ENCODE data around the gene S100Z. TPM values are rescaled to one million over a fixed set of nuclear protein-coding genes. Genes with fewer than 3 reads are reported as not detected.
A peak's percentile ranks its signal among the peaks of the same experiment; 100 is the strongest.

S100Z gene
- total and polyA plus RNA-seq, 2 of the 8 experiments (the other 6 are each of a cell fraction or from before 2014, with no cell fraction given): 0.30 TPM; not detected in 1

- TF ChIP-seq CBX5 (IDR thresholded peaks at IDR 0.05; ENCODE audit: low read depth, low read length): no peak
- 0 out of 2 replicates have a peak, but pooled peaks have one; percentile 27 for TF ChIP-seq BACH1 (IDR thresholded peaks at IDR 0.05; ENCODE audit: low read length)
- TF ChIP-seq RFX5 (IDR thresholded peaks at IDR 0.05; ENCODE audit: borderline replicate concordance, low read depth, low read length): no peak
- TF ChIP-seq RNF2 (IDR thresholded peaks at IDR 0.05; ENCODE audit: borderline replicate concordance, low read depth, low read length, missing control alignments, poor library complexity, severe bottlenecking): no peak
- no peak for TF ChIP-seq EGR1 (IDR thresholded peaks at IDR 0.05; ENCODE audit: borderline replicate concordance, low read depth, low read length)
- TF ChIP-seq SIRT6 (IDR thresholded peaks at IDR 0.05; ENCODE audit: low read length): no peak
- no peak for TF ChIP-seq SIN3A (conservative IDR thresholded peaks at IDR 0.05 in 1 of 2, IDR thresholded peaks at IDR 0.05 in 1 of 2; ENCODE audit: low read depth in 1 of 2, low read length in 2 of 2)
- peak in 1 of 2 experiments; percentile 79; a peak in 2 of 4 replicates for TF ChIP-seq HDAC2 (IDR thresholded peaks at IDR 0.05; ENCODE audit: borderline replicate concordance in 1 of 2, low read depth in 2 of 2, low read length in 2 of 2)
- TF ChIP-seq CTCF (IDR thresholded peaks at IDR 0.05; ENCODE audit: control extremely low read depth in 1 of 3, insufficient read depth in 1 of 3, low read depth in 1 of 3, low read length in 3 of 3): no peak
- peak; percentile 51 for TF ChIP-seq MAX (IDR thresholded peaks at IDR 0.05)
- TF ChIP-seq SUZ12 (IDR thresholded peaks at IDR 0.05; ENCODE audit: low read length): no peak
- TF ChIP-seq SRF (IDR thresholded peaks at IDR 0.05; ENCODE audit: low read depth, low read length): no peak
- no peak for TF ChIP-seq PHF8 (conservative IDR thresholded peaks at IDR 0.05; ENCODE audit: low read depth, low read length)
- no peak for TF ChIP-seq USF2 (IDR thresholded peaks at IDR 0.05; ENCODE audit: low read length)
- TF ChIP-seq TAF1 (IDR thresholded peaks at IDR 0.05; ENCODE audit: low read depth, low read length): peak; percentile 62
- no peak for TF ChIP-seq KDM4A (IDR thresholded peaks at IDR 0.05; ENCODE audit: low read depth, low read length, severe bottlenecking)
- TF ChIP-seq KDM1A (IDR thresholded peaks at IDR 0.05; ENCODE audit: borderline replicate concordance, low read length): peak; percentile 57; the same call in 1 of the 2 replicates
Measured at GRCh38 chr5:76808141-76808691, 41.6 kb upstream of the S100Z start (continued).
